HS-27A (cell line): Measurements from ENCODE around the gene TC2N.
"Not testable (repeated sequence)": the region's sequence is repeated elsewhere in the genome, so short reads cannot be mapped to it uniquely, and the experiment has no call there.

Source experiments
- DNase-seq: peaks from one replicate; pipeline ENCODE4 v3.0.0-alpha.2; 2012; ENCODE audit warnings: low read depth, missing footprints

TC2N gene

DNA sequence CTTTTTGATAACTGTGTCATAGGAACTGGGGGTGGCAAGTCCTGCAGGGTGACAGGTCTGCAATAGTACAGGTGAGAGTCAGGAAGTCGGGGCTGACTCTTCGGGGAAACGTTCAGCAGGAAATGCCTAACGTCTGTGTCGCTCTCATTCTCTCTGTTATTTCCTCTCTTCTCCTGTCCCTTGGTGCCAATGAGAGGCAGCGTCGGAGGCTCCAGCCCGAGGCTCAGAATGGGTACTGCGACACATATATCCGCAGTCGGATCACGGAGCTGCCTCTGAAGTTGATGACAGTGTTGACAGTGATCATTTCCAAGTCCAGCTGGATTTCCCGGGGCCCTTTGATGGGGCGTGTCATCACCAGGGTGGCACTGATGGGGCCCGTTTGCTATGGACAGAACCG, 2.7 kb upstream of the TC2N start:
- no peak for DNase-seq

GRCh38 chr14:91869556-91869955, 2.2 kb upstream of the TC2N start:
- DNase-seq: no peak

DNA sequence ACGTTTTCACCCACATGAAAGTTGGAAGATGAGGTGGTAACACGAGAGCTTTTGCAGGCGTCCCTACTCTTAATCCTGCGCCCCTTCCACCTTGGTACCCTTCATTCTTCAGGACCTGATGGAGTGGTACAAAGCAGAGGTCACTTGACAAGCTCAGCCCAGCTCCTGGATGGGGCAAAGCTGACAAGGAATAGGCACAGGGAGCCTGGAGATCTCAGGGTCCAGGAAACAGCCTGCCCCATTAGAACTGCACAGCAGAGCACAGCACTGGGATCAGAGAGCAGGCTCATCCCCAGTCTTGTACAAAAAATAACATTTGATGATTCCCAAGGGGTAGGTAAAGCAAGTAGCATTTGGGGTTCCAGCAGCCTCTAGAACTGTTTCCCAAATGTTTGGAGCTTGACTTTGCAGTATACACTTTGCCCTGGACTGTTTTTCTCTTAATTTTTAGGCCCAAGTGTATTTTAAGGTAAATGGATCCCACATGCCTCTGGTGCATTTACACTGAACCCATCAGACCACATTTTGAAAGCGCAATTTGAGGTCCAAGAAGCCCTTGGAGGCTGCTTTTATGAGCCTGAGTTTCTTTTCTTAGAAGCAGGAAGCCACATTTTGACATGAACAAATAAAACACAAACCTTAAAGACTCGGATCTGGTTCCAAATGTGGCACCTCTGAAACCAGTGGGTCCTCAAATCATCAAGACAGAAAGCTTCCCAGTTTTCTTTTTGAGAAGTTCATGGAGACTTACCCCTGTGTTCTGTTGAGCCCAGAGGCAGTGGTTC, 633 bp downstream of the TC2N start:
- no peak for DNase-seq

- DNase-seq: no peak
Observed at GRCh38 chr14:91866061-91866460, 1.3 kb downstream of the TC2N start.

DNA sequence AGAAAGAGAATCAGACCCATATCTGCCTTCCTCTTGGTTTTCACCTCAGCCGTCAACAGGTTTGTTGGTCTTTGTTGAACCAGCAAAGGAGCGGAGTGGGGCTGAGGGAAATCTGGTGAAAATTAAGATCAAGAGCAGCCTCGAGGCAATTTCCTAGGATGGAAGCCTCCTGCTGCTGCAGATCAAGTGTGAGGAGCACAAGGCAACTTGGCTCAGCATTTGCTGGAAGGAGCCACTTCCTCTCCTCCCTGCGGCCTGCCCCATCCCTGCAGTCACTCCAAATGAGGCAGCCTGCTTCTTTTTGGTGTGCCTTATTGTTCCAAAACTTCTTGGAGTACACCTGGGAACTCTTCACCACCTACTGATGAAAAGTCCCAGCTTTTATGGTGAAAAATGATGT, 4.9 kb downstream of the TC2N start:
- no peak for DNase-seq

DNA sequence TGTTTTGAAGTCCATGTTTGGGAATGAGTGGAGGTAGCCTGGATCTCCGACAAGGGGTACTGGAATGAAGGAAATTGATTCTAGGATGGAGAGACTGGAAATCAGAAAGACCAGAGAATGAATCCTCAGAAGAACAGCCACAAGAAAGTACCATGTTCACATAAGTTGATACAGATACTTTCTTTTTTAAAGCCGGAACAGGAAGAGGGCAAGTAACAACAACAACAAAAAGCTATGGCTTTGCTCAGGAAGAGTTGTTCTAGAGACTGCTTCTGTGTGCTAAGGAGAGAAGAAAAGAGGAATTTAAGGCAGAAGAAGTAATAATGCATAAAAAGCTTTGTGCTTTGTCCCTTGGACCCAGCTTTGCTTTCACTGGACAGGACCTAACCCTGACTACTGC, 6.2 kb downstream of the TC2N start:
- no peak for DNase-seq

- DNase-seq: no peak
Observed at GRCh38 chr14:91860238-91860637, 7.1 kb downstream of the TC2N start.

DNA sequence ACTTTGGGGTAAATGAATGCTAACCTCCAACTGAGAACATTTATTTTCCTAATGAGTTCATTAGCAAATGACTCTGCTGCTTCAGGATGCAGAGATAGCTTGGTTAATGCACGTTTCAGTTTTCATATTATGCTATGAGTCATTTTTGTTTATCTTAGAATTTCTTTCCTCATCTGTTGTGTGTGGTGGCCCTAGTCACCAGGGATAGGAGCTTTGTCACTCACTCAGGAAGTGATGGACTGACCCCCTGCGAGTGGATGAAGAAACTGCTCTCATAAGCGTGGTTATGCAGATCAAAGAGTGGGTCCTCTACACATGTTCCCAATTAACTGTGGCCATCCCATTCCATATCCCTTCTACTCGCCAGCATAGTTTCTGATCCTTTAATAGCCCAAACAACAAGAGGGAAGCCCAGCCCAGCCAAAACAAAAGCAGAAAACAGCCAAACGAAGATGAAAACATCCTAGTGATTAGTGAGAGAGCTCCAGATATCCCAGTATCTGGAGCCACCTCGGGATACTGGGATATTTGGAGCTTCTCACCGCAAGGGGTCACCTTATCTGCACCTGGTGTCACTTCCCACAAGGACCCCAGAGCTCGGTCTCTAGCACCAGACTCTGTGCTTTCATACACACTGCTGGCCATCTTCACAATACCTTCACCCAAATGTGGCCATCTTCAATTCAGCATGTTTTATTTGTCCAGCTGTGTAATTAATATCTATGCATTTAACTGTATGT, 8.6 kb downstream of the TC2N start:
- DNase-seq: no peak

DNA sequence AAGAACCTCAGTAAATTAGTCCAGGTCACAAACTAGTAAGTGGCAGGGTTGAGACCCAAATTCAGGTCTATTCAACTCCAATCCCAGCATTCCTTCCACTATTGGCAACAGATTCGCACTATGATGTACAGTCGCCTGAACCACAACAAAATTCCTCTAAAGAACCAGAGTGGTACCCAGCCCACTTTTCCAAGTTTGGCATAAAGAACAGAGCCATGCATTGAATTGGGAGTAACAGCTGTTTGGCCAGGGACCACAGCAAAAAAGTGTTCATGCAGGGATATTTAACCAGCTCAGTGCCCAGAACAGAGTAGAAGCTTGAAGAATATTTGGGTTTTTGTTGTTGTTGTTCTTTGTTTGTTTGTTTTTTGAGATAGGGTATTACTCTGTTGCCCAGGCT, 9.7 kb downstream of the TC2N start:
- no peak for DNase-seq

DNA sequence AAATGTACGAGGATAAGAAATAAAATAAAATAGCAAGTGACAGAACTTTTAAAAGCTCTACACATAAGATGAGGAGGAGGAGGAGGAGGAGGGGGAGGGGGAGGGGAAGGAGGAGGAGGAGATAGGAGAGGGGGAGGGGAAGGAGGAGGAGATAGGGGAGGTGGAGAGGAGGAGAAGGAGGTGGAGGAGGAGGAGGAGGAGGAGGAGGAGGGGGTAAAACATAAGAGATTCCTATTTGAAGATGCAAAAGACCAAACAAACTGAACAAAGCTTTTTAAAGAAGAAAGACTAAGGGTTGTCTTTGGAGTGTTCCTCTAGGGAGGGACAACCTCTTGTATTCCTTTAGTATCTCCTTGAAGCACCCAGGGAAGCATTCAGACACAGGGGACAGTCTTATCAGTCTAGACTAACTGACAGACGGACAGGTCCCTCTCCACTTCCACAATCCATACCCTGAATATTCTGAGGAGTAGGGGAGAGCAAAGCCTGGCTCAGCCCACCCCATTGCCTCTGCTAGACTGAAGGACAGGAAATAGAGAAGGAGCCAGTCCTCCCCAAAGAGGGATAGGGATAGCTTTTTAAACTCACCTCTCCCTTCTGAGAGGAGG, 12.9 kb downstream of the TC2N start:
- DNase-seq: no peak

DNA sequence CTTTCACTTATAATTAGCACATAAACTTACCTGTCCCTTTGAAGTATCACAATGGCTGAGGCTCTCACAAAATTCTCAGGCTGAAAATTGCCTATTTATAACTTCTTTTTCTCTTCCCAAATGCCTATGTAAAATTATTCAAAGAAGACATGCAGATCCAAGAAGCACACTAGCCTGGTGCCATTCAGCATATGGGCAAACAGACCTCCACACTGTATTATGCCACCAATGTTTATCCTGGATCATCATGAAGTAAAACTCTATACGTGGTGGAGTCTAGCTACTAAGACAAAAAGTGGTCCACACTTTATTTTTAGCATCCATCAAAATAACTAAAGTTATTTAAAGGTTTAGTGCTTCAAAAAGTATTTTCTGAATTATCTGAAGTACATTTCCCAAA, 15.8 kb downstream of the TC2N start:
- DNase-seq: no peak

DNA sequence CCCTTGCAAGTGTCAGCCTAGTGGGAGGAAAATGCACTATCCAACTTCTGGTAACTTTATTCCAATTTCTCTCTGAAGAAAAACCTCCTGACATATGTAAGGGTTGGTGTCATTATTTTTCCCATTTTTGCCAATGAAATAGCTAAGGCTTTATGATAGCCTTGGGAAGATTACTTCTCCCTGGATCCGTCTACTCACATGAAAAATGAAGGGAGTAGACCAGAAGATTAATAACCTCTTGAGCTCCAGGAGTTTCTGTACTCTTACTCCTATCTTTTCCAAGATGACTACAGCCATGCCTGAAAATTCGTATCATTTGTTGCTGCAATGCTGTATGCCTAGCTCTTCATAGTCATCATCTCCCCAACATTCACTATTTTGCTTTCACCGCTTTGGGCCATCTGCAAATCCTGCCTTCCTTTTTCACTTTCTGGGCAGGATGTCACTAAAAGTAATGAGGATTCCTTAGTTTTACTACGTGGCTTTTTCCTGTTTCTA, 18.8 kb downstream of the TC2N start:
- DNase-seq: no peak

GRCh38 chr14:91847693-91848092, 19.6 kb downstream of the TC2N start:
- no peak for DNase-seq

DNA sequence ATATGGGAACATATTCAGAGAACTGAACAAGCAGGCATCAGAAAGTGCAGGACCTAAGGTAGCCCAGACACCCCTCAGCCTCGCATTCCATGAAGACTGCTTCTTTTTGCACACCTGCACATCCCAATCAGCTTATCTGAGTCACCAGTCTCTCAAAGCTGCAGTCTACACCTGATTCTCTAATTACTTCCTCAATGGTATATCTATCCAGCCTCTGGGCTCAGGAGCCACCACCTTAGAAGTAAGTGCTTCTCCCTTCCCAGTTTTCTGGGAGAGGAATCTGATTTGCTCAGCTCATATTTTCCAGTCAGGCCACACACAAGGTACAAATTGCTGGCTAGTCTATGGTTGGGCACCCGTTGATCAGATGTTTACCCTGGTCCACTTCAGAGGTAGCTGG, 21.7 kb downstream of the TC2N start:
- DNase-seq: no peak

- DNase-seq: not testable (repeated sequence)
Observed at GRCh38 chr14:91845056-91845455, 22.3 kb downstream of the TC2N start.

DNA sequence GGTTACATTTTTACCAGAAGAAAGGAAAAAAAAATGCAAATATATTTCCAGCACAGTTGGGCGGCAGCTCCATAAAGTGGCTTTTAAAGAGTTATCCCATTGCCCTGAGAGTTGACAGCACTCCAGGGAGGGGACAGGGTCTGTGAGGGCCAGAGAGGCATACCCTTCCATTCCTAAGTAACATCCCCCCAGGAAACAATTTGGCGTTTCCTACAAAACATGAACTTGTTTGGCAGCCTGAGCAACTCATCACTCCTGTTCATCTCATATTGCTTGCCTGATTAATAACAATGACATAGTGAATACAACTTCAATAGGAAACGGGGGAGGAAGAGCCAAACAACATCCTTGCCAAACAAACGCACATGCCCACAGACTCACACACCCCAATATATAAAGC, 23.3 kb downstream of the TC2N start:
- no peak for DNase-seq

GRCh38 chr14:91843437-91843836, 23.9 kb downstream of the TC2N start:
- DNase-seq: no peak

- DNase-seq: no peak
Observed at GRCh38 chr14:91841065-91841464, 26.3 kb downstream of the TC2N start.

GRCh38 chr14:91839749-91840148, 27.6 kb downstream of the TC2N start:
- no peak for DNase-seq

GRCh38 chr14:91837076-91837475, 30.3 kb downstream of the TC2N start:
- no peak for DNase-seq

- DNase-seq: no peak
Observed at GRCh38 chr14:91835920-91836843, 31.2 kb downstream of the TC2N start.
